Sigmoid colon (tissue), 7 donors: ENCODE measurements around the gene EPSTI1. TPM values are rescaled to one million over a fixed set of nuclear protein-coding genes. Genes with fewer than 3 reads are reported as not detected.

ENCODE experiments used
- DNase-seq: peaks from one replicate; pipeline ENCODE4 v3.0.0-alpha.2; 2019
- H3K27ac ChIP-seq, 4 donors: fragments of 200-600 bp; sonication (generic); one replicate each; pipeline ENCODE4 v1.5.1; 2016 to 2019; ENCODE audit warnings: mild to moderate bottlenecking in 1 of 4
- H3K27me3 ChIP-seq, 3 donors: fragments of 200-600 bp; sonication (generic); one replicate each; pipeline ENCODE4 v1.5.1; 2019; ENCODE audit warnings: mild to moderate bottlenecking in 1 of 3
- H3K36me3 ChIP-seq, 4 donors: fragments of 200-600 bp; sonication (generic); one replicate each; pipeline ENCODE4 v1.5.1; 2016 to 2019
- H3K4me1 ChIP-seq, 4 donors: fragments of 200-600 bp; sonication (generic); one replicate each; pipeline ENCODE4 v1.5.1; 2017 to 2019
- H3K4me3 ChIP-seq, 4 donors: fragments of 200-600 bp; sonication (generic); one replicate each; pipeline ENCODE4 v1.5.1; 2017 to 2019; ENCODE audit warnings: mild to moderate bottlenecking in 2 of 4, moderate library complexity in 1 of 4
- H3K9me3 ChIP-seq, 4 donors: fragments of 200-600 bp in 3 of 4; sonication (generic) in 3 of 4; one replicate each; pipeline versions ENCODE4 v1.5.1 to v1.6.1; 2013 to 2019
- EP300 ChIP-seq, 4 donors: sonication (generic); formaldehyde crosslinking; IDR thresholded peaks; one replicate each; pipeline ENCODE4 v1.6.1; 2017; ENCODE audit warnings: antibody characterized with exemption in 4 of 4
- POLR2A ChIP-seq, 2 donors: fragments of 450-650 bp; IDR thresholded peaks; one replicate each; pipeline ENCODE4 v1.6.1; 2016; ENCODE audit warnings: antibody characterized with exemption in 2 of 2, mild to moderate bottlenecking in 2 of 2, moderate library complexity in 2 of 2
- POLR2AphosphoS5 ChIP-seq, 4 donors: sonication (generic); formaldehyde crosslinking; IDR thresholded peaks; one replicate each; pipeline ENCODE4 v1.6.1; 2017; ENCODE audit warnings: antibody characterized with exemption in 4 of 4
- WGBS, 2 donors: extraction: QIAGEN DNeasy Blood & Tissue Kit; methylation state at CpG; one replicate each; pipeline ENCODE4 v1.1.7; 2013; 5-methylcytosine and 5-hydroxymethylcytosine counted together
- intact Hi-C: fragments of 100-400 bp; cut with DNase I; formaldehyde crosslinking; loops from one replicate; pipeline ENCODE4 v1.15.1; 2023
- polyA plus RNA-seq, 3 donors: library from polyadenylated mRNA; stranded (reverse); fragments of 200-250 nt; gene quantifications; one replicate each; pipeline ENCODE4 v1.2.3, GENCODE V29; 2013
- total RNA-seq, 4 donors: library from RNA; depleted of rRNA; stranded (reverse); fragments of >200 nt; gene quantifications; one replicate each; pipeline ENCODE4 v1.1.0, GENCODE V29; 2016
- TF ChIP-seq, protein P1 (sequence below), 4 experiments: fragments of 450-650 bp in 3 of 4; fragments of 200-600 bp in 1 of 4; IDR thresholded peaks; one replicate each; pipeline ENCODE4 v1.5.1; 2016 to 2019; ENCODE audit warnings: antibody characterized with exemption in 4 of 4, mild to moderate bottlenecking in 3 of 4, moderate library complexity in 2 of 4
- donor health status: healthy with polysubstance abuse.
- donor health status: Bipolar disorder and iron deficiency.
- donor health status: healthy.

Gene EPSTI1
- total and polyA plus RNA-seq, 7 donors = 3.0 to 27.8 (median 6.6) TPM

DNA sequence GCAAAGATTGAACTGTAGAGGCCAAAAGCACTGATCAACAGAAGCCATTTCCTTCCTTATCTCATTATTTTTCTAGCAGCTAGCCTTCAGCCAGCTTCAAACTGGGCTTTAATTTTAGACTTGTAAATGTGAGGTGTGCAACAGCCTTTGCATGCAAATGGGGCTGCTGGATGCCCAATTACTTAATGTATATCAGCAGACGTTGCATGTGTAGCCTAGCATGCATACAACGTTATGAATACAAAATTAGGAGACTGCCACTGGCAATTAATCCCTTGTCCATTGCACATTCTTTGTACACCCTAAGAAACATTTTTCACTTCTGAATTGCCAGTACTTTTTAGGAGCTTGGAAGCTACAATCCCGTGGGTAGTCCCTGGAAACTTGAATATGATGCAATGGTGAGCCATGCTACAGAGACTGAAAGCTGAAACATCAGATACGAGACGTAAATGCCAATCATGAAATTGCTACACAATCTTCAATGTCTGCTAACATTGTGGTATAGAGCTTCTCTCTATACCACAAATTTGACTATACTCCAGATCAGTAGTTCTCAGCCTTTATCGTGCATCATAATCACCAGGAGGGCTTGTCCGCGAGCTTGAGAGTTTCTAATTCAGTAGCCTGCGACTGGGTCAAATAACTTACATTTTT, 20.2 kb downstream of the EPSTI1 start:
- H3K36me3 ChIP-seq = no peaks in the 10 kb centered on the region

DNA sequence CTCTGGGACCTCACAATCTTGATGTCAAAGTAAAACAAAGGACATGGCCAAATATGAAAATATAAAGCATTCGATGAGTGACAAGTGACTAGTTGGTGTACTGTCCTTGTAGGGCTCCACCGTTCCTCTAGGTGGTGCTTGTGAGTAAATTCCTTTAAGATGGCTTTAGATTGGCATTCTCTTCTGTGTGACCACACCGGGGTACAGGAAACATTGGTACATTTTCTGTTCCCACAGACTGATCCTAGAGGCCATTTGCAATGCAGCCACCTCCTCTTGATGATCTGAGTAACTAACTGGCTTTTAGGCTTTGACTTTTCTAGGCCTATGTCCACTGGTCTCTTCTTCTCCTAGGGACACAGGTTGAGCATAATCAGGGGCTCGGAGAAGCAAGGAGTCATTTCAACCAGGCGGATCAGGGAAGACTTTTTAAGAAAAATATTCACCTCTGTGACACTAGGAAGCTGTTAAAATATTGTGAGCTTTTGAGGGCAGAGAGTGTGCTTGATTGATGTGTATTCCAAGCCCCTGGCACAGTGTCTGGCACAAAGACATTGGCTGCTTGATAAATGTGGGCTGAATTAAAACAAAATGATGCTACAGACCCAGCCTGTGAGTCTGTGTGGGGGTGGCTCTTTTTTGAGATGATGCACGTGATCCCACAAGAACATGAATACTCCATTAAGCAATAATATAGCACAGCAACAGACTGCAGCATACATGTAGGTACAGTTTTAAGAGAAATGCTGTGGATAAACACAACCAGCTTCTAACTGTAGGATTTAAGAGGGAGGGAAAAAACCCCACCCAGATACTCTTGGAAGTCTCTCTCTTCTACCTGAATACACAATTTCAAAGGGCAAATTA, 21.0 kb downstream of the EPSTI1 start:
- no peak for DNase-seq
- intact Hi-C loops = loop anchor here (5.0 to 10.0 kb wide), 2 partner anchors 376 to 831 kb away; no protein-coding TSS in a partner anchor
- 53 to 58% methylated on average over 6 of the region's 6 CpGs for WGBS, 2 donors
- no peaks in the 10 kb centered on the region for H3K27me3 ChIP-seq
- H3K9me3 ChIP-seq = no peaks in the 10 kb centered on the region
- no peak overlapping the region for H3K27ac ChIP-seq
- no peaks in the 10 kb centered on the region for H3K36me3 ChIP-seq
- no peak for TF ChIP-seq POLR2AphosphoS5 (IDR thresholded peaks at IDR 0.05)
- TF ChIP-seq POLR2A (IDR thresholded peaks at IDR 0.05) = no peak
- no peak for TF ChIP-seq EP300 (IDR thresholded peaks at IDR 0.05)
- TF ChIP-seq, protein P1, sequence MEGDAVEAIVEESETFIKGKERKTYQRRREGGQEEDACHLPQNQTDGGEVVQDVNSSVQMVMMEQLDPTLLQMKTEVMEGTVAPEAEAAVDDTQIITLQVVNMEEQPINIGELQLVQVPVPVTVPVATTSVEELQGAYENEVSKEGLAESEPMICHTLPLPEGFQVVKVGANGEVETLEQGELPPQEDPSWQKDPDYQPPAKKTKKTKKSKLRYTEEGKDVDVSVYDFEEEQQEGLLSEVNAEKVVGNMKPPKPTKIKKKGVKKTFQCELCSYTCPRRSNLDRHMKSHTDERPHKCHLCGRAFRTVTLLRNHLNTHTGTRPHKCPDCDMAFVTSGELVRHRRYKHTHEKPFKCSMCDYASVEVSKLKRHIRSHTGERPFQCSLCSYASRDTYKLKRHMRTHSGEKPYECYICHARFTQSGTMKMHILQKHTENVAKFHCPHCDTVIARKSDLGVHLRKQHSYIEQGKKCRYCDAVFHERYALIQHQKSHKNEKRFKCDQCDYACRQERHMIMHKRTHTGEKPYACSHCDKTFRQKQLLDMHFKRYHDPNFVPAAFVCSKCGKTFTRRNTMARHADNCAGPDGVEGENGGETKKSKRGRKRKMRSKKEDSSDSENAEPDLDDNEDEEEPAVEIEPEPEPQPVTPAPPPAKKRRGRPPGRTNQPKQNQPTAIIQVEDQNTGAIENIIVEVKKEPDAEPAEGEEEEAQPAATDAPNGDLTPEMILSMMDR (IDR thresholded peaks at IDR 0.05) = peak; percentile 11 to 61 (median 55)
- no peak overlapping the region for H3K4me3 ChIP-seq
- peaks cover 0 to 13% (median 5%) of the 10 kb centered on the region in 4 donors for H3K4me1 ChIP-seq

More for the DNA sequence above, 20.2 kb downstream of the EPSTI1 start:
- no peaks in the 10 kb centered on the region for H3K9me3 ChIP-seq
- intact Hi-C loops = loop anchor here (5.0 to 10.0 kb wide), 2 partner anchors 377 to 830 kb away; no protein-coding TSS in a partner anchor
- DNase-seq = no peak
- H3K27ac ChIP-seq = no peak overlapping the region
- no peak overlapping the region for H3K4me3 ChIP-seq
- H3K4me1 ChIP-seq = peaks cover 2 to 13% (median 5%) of the 10 kb centered on the region in 4 donors
- TF ChIP-seq POLR2A (IDR thresholded peaks at IDR 0.05) (no peak), EP300 (IDR thresholded peaks at IDR 0.05) (no peak), POLR2AphosphoS5 (IDR thresholded peaks at IDR 0.05) (no peak)
- TF ChIP-seq, protein P1 (IDR thresholded peaks at IDR 0.05) = no peak
- WGBS, 2 donors = 84 to 93% methylated on average over 9 of the region's 9 CpGs
- no peaks in the 10 kb centered on the region for H3K27me3 ChIP-seq

DNA sequence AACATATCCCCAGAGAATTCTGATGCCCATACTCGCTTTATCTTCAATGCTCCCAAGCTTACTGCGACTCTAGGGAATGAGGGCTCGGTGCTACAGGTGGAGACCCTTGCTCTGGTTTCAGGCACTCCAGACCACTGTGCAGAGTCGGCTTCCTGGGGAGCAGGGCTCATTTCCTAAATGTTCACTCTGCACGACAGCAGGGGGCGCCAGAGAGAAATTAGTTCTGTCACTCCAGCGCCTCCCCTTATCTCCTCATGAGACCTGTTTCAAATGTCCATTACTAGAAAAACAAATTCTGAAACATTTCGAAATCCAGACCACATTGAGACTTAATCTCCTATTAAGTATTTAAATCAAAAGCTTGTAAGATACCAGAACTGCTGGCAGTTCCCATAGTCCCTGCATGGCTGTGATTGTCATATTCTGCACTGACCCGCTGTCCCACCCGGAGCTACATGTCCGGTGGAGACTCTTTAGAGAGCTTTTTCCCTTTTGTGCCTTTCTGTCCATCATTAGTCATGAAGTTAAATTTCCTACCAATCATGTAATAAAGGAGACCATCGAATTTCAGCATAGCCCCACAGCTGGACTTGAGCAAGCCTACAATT, 22.4 kb downstream of the EPSTI1 start:
- peaks cover 0 to 16% (median 6%) of the 10 kb centered on the region in 4 donors for H3K4me1 ChIP-seq
- no peaks in the 10 kb centered on the region for H3K36me3 ChIP-seq
- no peak overlapping the region for H3K4me3 ChIP-seq
- DNase-seq = peak; percentile 88
- H3K9me3 ChIP-seq = no peaks in the 10 kb centered on the region
- H3K27me3 ChIP-seq = no peaks in the 10 kb centered on the region
- WGBS, 2 donors = 42 to 47% methylated on average over 12 of the region's 12 CpGs
- intact Hi-C loops = loop anchor here (5.0 to 10.0 kb wide), 3 partner anchors 375 to 903 kb away; no protein-coding TSS in a partner anchor
- H3K27ac ChIP-seq = no peak overlapping the region
- TF ChIP-seq, protein P1 (IDR thresholded peaks at IDR 0.05) = peak; percentile 59 to 80 (median 68)
- TF ChIP-seq EP300 (IDR thresholded peaks at IDR 0.05) = no peak
- no peak for TF ChIP-seq POLR2AphosphoS5 (IDR thresholded peaks at IDR 0.05)
- no peak for TF ChIP-seq POLR2A (IDR thresholded peaks at IDR 0.05)

DNA sequence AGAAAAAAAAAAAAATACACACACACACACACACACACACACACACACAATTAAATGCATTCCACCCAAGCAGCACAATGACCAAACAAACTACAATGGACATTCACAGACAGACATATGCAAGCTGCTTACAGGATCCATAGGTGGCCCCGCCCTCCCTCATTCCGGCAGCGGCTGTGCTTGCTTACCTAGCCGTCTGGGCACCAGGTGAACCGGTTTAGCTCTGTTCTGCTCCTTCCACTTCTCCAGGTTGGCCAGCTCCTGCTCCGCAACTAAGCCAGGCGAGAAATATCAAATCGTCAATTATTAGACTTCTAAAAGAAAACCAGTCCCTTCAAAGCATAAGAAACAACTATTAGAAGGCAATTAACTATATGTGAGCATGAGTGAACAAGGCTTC, 23.1 kb downstream of the EPSTI1 start:
- no peaks in the 10 kb centered on the region for H3K9me3 ChIP-seq
- TF ChIP-seq POLR2AphosphoS5 (IDR thresholded peaks at IDR 0.05) = no peak
- no peak for TF ChIP-seq POLR2A (IDR thresholded peaks at IDR 0.05)
- TF ChIP-seq, protein P1 (IDR thresholded peaks at IDR 0.05) = no peak
- no peak for TF ChIP-seq EP300 (IDR thresholded peaks at IDR 0.05)
- H3K36me3 ChIP-seq = no peaks in the 10 kb centered on the region
- H3K27me3 ChIP-seq = no peaks in the 10 kb centered on the region
- no peak overlapping the region for H3K4me3 ChIP-seq
- H3K27ac ChIP-seq = no peak overlapping the region
- DNase-seq = no peak
- peaks cover 0 to 22% (median 7%) of the 10 kb centered on the region in 4 donors for H3K4me1 ChIP-seq
- WGBS, 2 donors = 21 to 71% methylated on average over 8 of the region's 8 CpGs
- intact Hi-C loops = loop anchor here (5.0 kb wide), 1 partner anchor 903 kb away; no protein-coding TSS in a partner anchor
